PC-9 (cell line): Measurements from ENCODE around the gene RNF223.

Experiments
- CTCF ChIP-seq: fragments of 200-600 bp; sonication (generic); conservative IDR thresholded peaks from 2 replicates; pipeline ENCODE4 v1.6.1; 2017; ENCODE audit warnings: mixed run types, antibody characterized with exemption, mild to moderate bottlenecking, moderate library complexity
- EZH2 ChIP-seq: fragments of 200-600 bp; sonication (generic); IDR thresholded peaks from 2 replicates; pipeline ENCODE4 v1.8.0; 2017; ENCODE audit warnings: antibody characterized with exemption, low read depth

- TF ChIP-seq CTCF (no peak), EZH2 (no peak)
Observed at GRCh38 chr1:1080951-1081310, 6.8 kb upstream of the RNF223 start.
